Karpas-422 (cell line): ENCODE results near the gene BMERB1. TPM values are rescaled to one million over a fixed set of nuclear protein-coding genes. Genes with fewer than 3 reads are reported as not detected.

Experiments
- DNase-seq: peaks from one replicate; pipeline ENCODE4 v3.0.0-alpha.2; 2015
- H2AFZ ChIP-seq: fragments of 200-600 bp; sonication (generic); 2 replicates; pipeline ENCODE4 v1.6.1; 2014; ENCODE audit warnings: antibody characterized with exemption, low read length, mixed read lengths
- H3K27ac ChIP-seq: fragments of 200-600 bp; sonication (generic); 2 replicates; pipeline ENCODE4 v1.5.1; 2014; ENCODE audit warnings: mild to moderate bottlenecking, low read length, moderate library complexity
- H3K27me3 ChIP-seq: fragments of 200-600 bp; sonication (generic); 2 replicates; pipeline ENCODE4 v1.6.1; 2014; ENCODE audit warnings: low read length, mixed read lengths
- H3K36me3 ChIP-seq: fragments of 200-600 bp; sonication (generic); 2 replicates; pipeline ENCODE4 v1.6.1; 2014; ENCODE audit warnings: low read length, mixed read lengths; ENCODE audit not compliant: insufficient read depth
- H3K4me1 ChIP-seq: fragments of 200-600 bp; sonication (generic); 2 replicates; pipeline ENCODE4 v1.6.1; 2014; ENCODE audit warnings: mild to moderate bottlenecking, low read length, mixed read lengths
- H3K4me2 ChIP-seq: fragments of 200-600 bp; sonication (generic); 2 replicates; pipeline ENCODE4 v1.6.1; 2014; ENCODE audit warnings: low read length, low read depth, mild to moderate bottlenecking; ENCODE audit not compliant: poor library complexity, severe bottlenecking
- H3K4me3 ChIP-seq: fragments of 200-600 bp; sonication (generic); 2 replicates; pipeline ENCODE4 v1.5.1; 2014; ENCODE audit warnings: mild to moderate bottlenecking, antibody characterized with exemption, low read length, mixed read lengths
- H3K79me2 ChIP-seq: fragments of 200-600 bp; sonication (generic); 2 replicates; pipeline ENCODE4 v1.6.1; 2014; ENCODE audit warnings: mild to moderate bottlenecking, low read length, mixed read lengths
- H3K9ac ChIP-seq: fragments of 200-600 bp; sonication (generic); 2 replicates; pipeline ENCODE4 v1.6.0; 2014; ENCODE audit warnings: low read length
- H3K9me2 ChIP-seq: fragments of 200-600 bp; sonication (generic), shearing (Covaris generic); replicated peaks from 2 replicates; pipeline ENCODE4 v1.6.0; 2014; ENCODE audit warnings: mild to moderate bottlenecking, low read length, moderate library complexity; ENCODE audit not compliant: insufficient read depth
- H3K9me3 ChIP-seq: fragments of 300-700, 200-600 bp; sonication (generic); 2 replicates; pipeline ENCODE4 v1.6.1; 2014; ENCODE audit warnings: low read length, mixed read lengths
- H4K20me1 ChIP-seq: fragments of 200-600 bp; sonication (generic); 2 replicates; pipeline ENCODE4 v1.6.1; 2014; ENCODE audit warnings: mild to moderate bottlenecking, antibody characterized with exemption, low read length, low read depth; ENCODE audit not compliant: insufficient read depth
- total RNA-seq: library from RNA; depleted of rRNA; stranded (reverse); fragments of >200 nt; shearing (Covaris generic); gene quantifications from 2 replicates; pipeline ENCODE4 v1.2.3, GENCODE V29; 2014; ENCODE audit warnings: low replicate concordance

Gene BMERB1
- total RNA-seq, 1 experiment from 2014 or later: 0.22 TPM

GRCh38 chr16:15511759-15512487 is 77.5 kb downstream of the BMERB1 start:
- Histone ChIP-seq H3K79me2 (no peaks in the 10 kb centered on the region), H3K4me2 (no peak overlapping the region), H4K20me1 (no peaks in the 10 kb centered on the region), H2AFZ (no peak overlapping the region), H3K4me3 (no peak overlapping the region), H3K9me2 (no peaks in the 10 kb centered on the region), H3K9ac (no peak overlapping the region), H3K36me3 (no peaks in the 10 kb centered on the region), H3K27me3 (no peaks in the 10 kb centered on the region), H3K9me3 (no peaks in the 10 kb centered on the region), H3K27ac (no peak overlapping the region), H3K4me1 (peaks cover 11% of the 10 kb centered on the region)
- no peak for DNase-seq

- Histone ChIP-seq H3K36me3 (no peaks in the 10 kb centered on the region), H3K27ac (no peak overlapping the region), H3K4me3 (no peak overlapping the region), H3K9me2 (no peaks in the 10 kb centered on the region), H3K4me1 (peaks cover 3% of the 10 kb centered on the region), H3K9ac (no peak overlapping the region), H3K79me2 (no peaks in the 10 kb centered on the region), H3K27me3 (no peaks in the 10 kb centered on the region), H3K4me2 (no peak overlapping the region), H3K9me3 (no peaks in the 10 kb centered on the region), H2AFZ (no peak overlapping the region), H4K20me1 (no peaks in the 10 kb centered on the region)
- no peak for DNase-seq
Observed at GRCh38 chr16:15513156-15513555, 78.8 kb downstream of the BMERB1 start.

- H4K20me1 ChIP-seq: no peaks in the 10 kb centered on the region
- H3K4me2 ChIP-seq: no peak overlapping the region
- H3K36me3 ChIP-seq: no peaks in the 10 kb centered on the region
- H3K4me1 ChIP-seq: no peaks in the 10 kb centered on the region
- no peaks in the 10 kb centered on the region for H3K9me2 ChIP-seq
- no peak overlapping the region for H3K9ac ChIP-seq
- H3K4me3 ChIP-seq: no peak overlapping the region
- no peak for DNase-seq
- no peaks in the 10 kb centered on the region for H3K9me3 ChIP-seq
- H2AFZ ChIP-seq: no peak overlapping the region
- H3K27ac ChIP-seq: no peak overlapping the region
- H3K79me2 ChIP-seq: no peaks in the 10 kb centered on the region
- no peaks in the 10 kb centered on the region for H3K27me3 ChIP-seq
Observed at GRCh38 chr16:15515992-15516391, 81.6 kb downstream of the BMERB1 start.

- H3K9me2 ChIP-seq: no peaks in the 10 kb centered on the region
- H3K4me2 ChIP-seq: no peak overlapping the region
- no peaks in the 10 kb centered on the region for H3K79me2 ChIP-seq
- no peak overlapping the region for H3K9ac ChIP-seq
- no peaks in the 10 kb centered on the region for H3K36me3 ChIP-seq
- no peak for DNase-seq
- no peak overlapping the region for H3K27ac ChIP-seq
- H3K4me1 ChIP-seq: no peaks in the 10 kb centered on the region
- H3K27me3 ChIP-seq: no peaks in the 10 kb centered on the region
- H2AFZ ChIP-seq: no peak overlapping the region
- H3K9me3 ChIP-seq: no peaks in the 10 kb centered on the region
- no peak overlapping the region for H3K4me3 ChIP-seq
- no peaks in the 10 kb centered on the region for H4K20me1 ChIP-seq
Observed at GRCh38 chr16:15516609-15517008, 82.2 kb downstream of the BMERB1 start.

GRCh38 chr16:15517743-15518377 is 83.5 kb downstream of the BMERB1 start:
- Histone ChIP-seq H4K20me1 (no peaks in the 10 kb centered on the region), H3K9me2 (no peaks in the 10 kb centered on the region), H3K4me1 (peaks cover 3% of the 10 kb centered on the region), H2AFZ (no peak overlapping the region), H3K4me3 (no peak overlapping the region), H3K4me2 (no peak overlapping the region), H3K9me3 (no peaks in the 10 kb centered on the region), H3K79me2 (no peaks in the 10 kb centered on the region), H3K9ac (no peak overlapping the region), H3K27me3 (no peaks in the 10 kb centered on the region), H3K27ac (no peak overlapping the region), H3K36me3 (no peaks in the 10 kb centered on the region)
- no peak for DNase-seq

GRCh38 chr16:15518381-15519351 is 84.3 kb downstream of the BMERB1 start:
- no peak overlapping the region for H2AFZ ChIP-seq

GRCh38 chr16:15519790-15520189 is 85.4 kb downstream of the BMERB1 start:
- no peaks in the 10 kb centered on the region for H3K36me3 ChIP-seq
- peaks cover 14% of the 10 kb centered on the region for H3K4me1 ChIP-seq
- no peak for DNase-seq
- H4K20me1 ChIP-seq: no peaks in the 10 kb centered on the region
- H3K4me2 ChIP-seq: no peak overlapping the region
- H3K9ac ChIP-seq: no peak overlapping the region
- no peak overlapping the region for H2AFZ ChIP-seq
- no peaks in the 10 kb centered on the region for H3K79me2 ChIP-seq
- no peaks in the 10 kb centered on the region for H3K9me3 ChIP-seq
- H3K9me2 ChIP-seq: no peaks in the 10 kb centered on the region
- H3K27ac ChIP-seq: no peak overlapping the region
- no peaks in the 10 kb centered on the region for H3K27me3 ChIP-seq
- H3K4me3 ChIP-seq: no peak overlapping the region

More at GRCh38 chr16:15518381-15519351, 84.3 kb downstream of the BMERB1 start:
- Histone ChIP-seq H3K27me3 (no peaks in the 10 kb centered on the region), H3K27ac (no peak overlapping the region), H3K9ac (no peak overlapping the region), H3K9me2 (no peaks in the 10 kb centered on the region), H3K4me1 (peaks cover 11% of the 10 kb centered on the region), H3K9me3 (no peaks in the 10 kb centered on the region), H3K4me2 (no peak overlapping the region), H3K79me2 (no peaks in the 10 kb centered on the region), H3K4me3 (no peak overlapping the region), H3K36me3 (no peaks in the 10 kb centered on the region), H4K20me1 (no peaks in the 10 kb centered on the region)
- no peak for DNase-seq

- no peak overlapping the region for H3K4me3 ChIP-seq
- H3K4me1 ChIP-seq: peaks cover 14% of the 10 kb centered on the region
- no peaks in the 10 kb centered on the region for H3K79me2 ChIP-seq
- H3K27me3 ChIP-seq: no peaks in the 10 kb centered on the region
- no peak overlapping the region for H3K4me2 ChIP-seq
- H3K9ac ChIP-seq: no peak overlapping the region
- no peaks in the 10 kb centered on the region for H3K9me3 ChIP-seq
- H4K20me1 ChIP-seq: no peaks in the 10 kb centered on the region
- H3K27ac ChIP-seq: no peak overlapping the region
- no peaks in the 10 kb centered on the region for H3K9me2 ChIP-seq
- DNase-seq: no peak
- no peaks in the 10 kb centered on the region for H3K36me3 ChIP-seq
- no peak overlapping the region for H2AFZ ChIP-seq
Observed at GRCh38 chr16:15521390-15521757, 87.0 kb downstream of the BMERB1 start.
